Endothelial cell of umbilical vein (primary cell): Measurements from ENCODE around the gene NEIL3. TPM values are rescaled to one million over a fixed set of nuclear protein-coding genes. Genes with fewer than 3 reads are reported as not detected.

Experiments
- BruUV-seq: library from RNA; stranded (reverse); fragments of 400-500 nt; replicated peaks from 2 replicates; lab custom pipeline; 2021; lab: Mats Ljungman, UMichigan
- CTCF ChIA-PET: fragments of 300-600, 350-600 bp; sonication (Branson Sonifier 250); formaldehyde crosslinking; loops from one replicate; lab custom pipeline; 2021; ENCODE audit warnings: antibody characterized with exemption, inconsistent platforms; lab: Charles Lee
- POLR2A ChIA-PET: fragments of 300-600, 350-600 bp; sonication (Branson Sonifier 250); formaldehyde crosslinking; loops from one replicate; lab custom pipeline; 2021; ENCODE audit warnings: antibody characterized with exemption, inconsistent platforms; lab: Charles Lee
- DNase-seq: peaks from one replicate; pipeline ENCODE4 v3.0.0-alpha.2; 2011; ENCODE audit warnings: low read depth, low spot score
- FAIRE-seq: peaks from 2 replicates; lab custom pipeline; 2011; peaks lifted over from hg19 to GRCh38; lab: Jason Lieb, UNC
- H2AFZ ChIP-seq: 2 replicates; pipeline ENCODE4 v1.6.0; 2012; ENCODE audit warnings: low read depth, low read length, control low read depth, inconsistent platforms
- H3K27ac ChIP-seq: 2 replicates; pipeline ENCODE4 v1.5.1; 2011; ENCODE audit warnings: low read depth, mild to moderate bottlenecking, control low read depth, low read length, moderate library complexity; ENCODE audit not compliant: insufficient read depth
- H3K27me3 ChIP-seq, 2 experiments: 2 replicates each; pipeline versions ENCODE4 v1.6.0 to v1.6.1; 2011; ENCODE audit warnings: low read length in 2 of 2, mixed read lengths in 1 of 2; ENCODE audit not compliant: control insufficient read depth in 2 of 2, insufficient read depth in 2 of 2
- H3K36me3 ChIP-seq, 2 experiments: 2 replicates in 1 of 2; 3 replicates in 1 of 2; pipeline ENCODE4 v1.5.1; 2011; ENCODE audit warnings: low read length in 2 of 2, mild to moderate bottlenecking in 1 of 2, moderate library complexity in 1 of 2; ENCODE audit not compliant: control insufficient read depth in 2 of 2, insufficient read depth in 2 of 2; ENCODE audit errors: extremely low read depth in 1 of 2
- H3K4me1 ChIP-seq: 3 replicates; pipeline ENCODE4 v1.5.1; 2011; ENCODE audit warnings: mild to moderate bottlenecking, low read length; ENCODE audit not compliant: control insufficient read depth, insufficient read depth; ENCODE audit errors: extremely low read depth
- H3K4me2 ChIP-seq: 2 replicates; pipeline ENCODE4 v1.6.1; 2011; ENCODE audit warnings: low read length, control low read depth, mixed read lengths; ENCODE audit not compliant: insufficient read depth
- H3K4me3 ChIP-seq, 3 experiments: fragments of 200-600 bp in 1 of 3; sonication (generic), shearing (Covaris generic) in 1 of 3; replicated peaks in 1 of 3; 2 replicates each; pipeline ENCODE4 v1.5.1; 2011 to 2016; ENCODE audit warnings: control low read depth in 3 of 3, low read length in 3 of 3, mild to moderate bottlenecking in 2 of 3, inconsistent platforms in 1 of 3, low read depth in 1 of 3, moderate library complexity in 1 of 3; ENCODE audit not compliant: insufficient read depth in 1 of 3
- H3K79me2 ChIP-seq: 2 replicates; pipeline ENCODE4 v1.6.0; 2012; ENCODE audit warnings: low read length, inconsistent platforms; ENCODE audit not compliant: control insufficient read depth, insufficient read depth
- H3K9ac ChIP-seq: replicated peaks from 2 replicates; pipeline ENCODE3; 2011; ENCODE audit warnings: low read length, control low read depth; ENCODE audit not compliant: insufficient read depth; ENCODE audit errors: extremely low read depth
- H3K9me1 ChIP-seq: replicated peaks from 3 replicates; pipeline ENCODE4 v1.6.0; 2011; ENCODE audit warnings: mild to moderate bottlenecking, low read length; ENCODE audit not compliant: control insufficient read depth, insufficient read depth; ENCODE audit errors: extremely low read depth
- H3K9me3 ChIP-seq: replicated peaks from 2 replicates; pipeline ENCODE4 v1.5.1; 2012; ENCODE audit warnings: low read length, inconsistent platforms; ENCODE audit not compliant: control insufficient read depth, insufficient read depth
- H4K20me1 ChIP-seq: replicated peaks from 2 replicates; pipeline ENCODE3; 2011; ENCODE audit warnings: mild to moderate bottlenecking, low read length; ENCODE audit not compliant: control insufficient read depth, insufficient read depth; ENCODE audit errors: extremely low read depth
- CTCF ChIP-seq, 2 donors: IDR thresholded peaks; 1 replicate in 1 of 2; 2 replicates in 1 of 2; pipeline ENCODE4 v1.5.1; 2011; ENCODE audit warnings: low read length in 2 of 2, mild to moderate bottlenecking in 2 of 2, moderate library complexity in 2 of 2, control low read depth in 1 of 2, inconsistent platforms in 1 of 2, low read depth in 1 of 2; ENCODE audit not compliant: insufficient read depth in 1 of 2; ENCODE audit errors: extremely low read depth in 1 of 2
- EZH2 ChIP-seq: IDR thresholded peaks from 2 replicates; pipeline ENCODE4 v1.6.1; 2012; ENCODE audit warnings: borderline replicate concordance, low read depth, mild to moderate bottlenecking, moderate library complexity, low read length, inconsistent platforms; ENCODE audit not compliant: severe bottlenecking
- FOS ChIP-seq: IDR thresholded peaks from 2 replicates; pipeline ENCODE4 v1.6.1; 2011; ENCODE audit warnings: mild to moderate bottlenecking, low read length, moderate library complexity, borderline replicate concordance; ENCODE audit not compliant: insufficient read depth
- GATA2 ChIP-seq: IDR thresholded peaks from 2 replicates; pipeline ENCODE4 v1.7.0; 2011; ENCODE audit warnings: low read depth, mild to moderate bottlenecking, moderate library complexity, mixed read lengths, low read length; ENCODE audit not compliant: insufficient read length, insufficient read depth
- JUN ChIP-seq: IDR thresholded peaks from 2 replicates; pipeline ENCODE4 v1.6.1; 2011; ENCODE audit warnings: borderline replicate concordance, low read depth; ENCODE audit not compliant: insufficient read length, insufficient read depth
- MAX ChIP-seq: IDR thresholded peaks from 2 replicates; pipeline ENCODE4 v1.6.1; 2011; ENCODE audit not compliant: insufficient read depth, insufficient read length
- MYC ChIP-seq: IDR thresholded peaks from one replicate; pipeline ENCODE4 v1.6.1; 2011; ENCODE audit warnings: mild to moderate bottlenecking, low read depth, low read length
- POLR2A ChIP-seq: IDR thresholded peaks from 2 replicates; pipeline ENCODE4 v1.6.1; 2012; ENCODE audit warnings: low read depth, mild to moderate bottlenecking, control low read depth, low read length
- POLR2AphosphoS5 ChIP-seq: IDR thresholded peaks from 2 replicates; pipeline ENCODE4 v1.6.1; 2012; ENCODE audit warnings: low read depth, mild to moderate bottlenecking, control low read depth, low read length, moderate library complexity; ENCODE audit not compliant: insufficient read depth
- dilution Hi-C: fragments of 300-500 bp; cut with MboI; formaldehyde crosslinking; loops from one replicate; pipeline ENCODE4 v1.15.0; 2019; ENCODE audit warnings: low sequenced_read_pairs; ENCODE audit not compliant: extremely low pct_ligation_motif_present
- intact Hi-C: fragments of 100-400 bp; cut with micrococcal nuclease; formaldehyde crosslinking; loops from one replicate; pipeline ENCODE4 v1.10.0; 2022
- polyA plus RNA-seq, 4 experiments: library from polyadenylated mRNA; depleted of rRNA in 3 of 4; stranded (reverse) in 3 of 4; unstranded in 1 of 4; fragments of >200 nt; gene quantifications; 2 replicates each; pipeline versions ENCODE4 v1.2.1 to v1.2.3, GENCODE V29; 2011 to 2012; ENCODE audit warnings: missing spikeins in 1 of 4
- total RNA-seq: library from RNA; stranded (reverse); gene quantifications from 2 replicates; pipeline ENCODE4 v1.2.3, GENCODE V29; 2021

NEIL3 gene
- total and polyA plus RNA-seq, 2 donors (not counting 3 experiments of a cell fraction or from before 2014, with no cell fraction given) = 3.7 to 6.9 TPM

- H4K20me1 ChIP-seq = no peaks in the 10 kb centered on the region
- no peaks in the 10 kb centered on the region for H3K27me3 ChIP-seq
- CTCF ChIA-PET = no interaction called here
- dilution Hi-C loops (no loop called here), intact Hi-C loops (no loop called here)
- POLR2A ChIA-PET = no interaction called here
- no peaks in the 10 kb centered on the region for H3K9me1 ChIP-seq
- no peak overlapping the region for H3K27ac ChIP-seq
- no peak overlapping the region for H3K4me3 ChIP-seq
- H3K36me3 ChIP-seq = no peaks in the 10 kb centered on the region
- no TSS peak for BruUV-seq
- no peak overlapping the region for H3K9ac ChIP-seq
- H3K4me1 ChIP-seq = no peaks in the 10 kb centered on the region
- DNase-seq = no peak
- H2AFZ ChIP-seq = no peak overlapping the region
- no peaks in the 10 kb centered on the region for H3K9me3 ChIP-seq
- no peak for FAIRE-seq
- H3K4me2 ChIP-seq = no peak overlapping the region
- no peak for TF ChIP-seq POLR2AphosphoS5
- no peaks in the 10 kb centered on the region for H3K79me2 ChIP-seq
Observed at GRCh38 chr4:177351622-177352244, 42.1 kb downstream of the NEIL3 start.

GRCh38 chr4:177356206-177356605, 46.5 kb downstream of the NEIL3 start:
- H3K4me3 ChIP-seq = no peak overlapping the region
- BruUV-seq = no TSS peak
- no peaks in the 10 kb centered on the region for H4K20me1 ChIP-seq
- intact Hi-C loops (no loop called here), dilution Hi-C loops (no loop called here)
- CTCF ChIA-PET = interaction anchor here (1.0 kb wide), 1 partner anchor 17 kb away, joined by 3 read pairs; no protein-coding TSS in a partner anchor
- no peak overlapping the region for H3K9ac ChIP-seq
- H3K36me3 ChIP-seq = no peaks in the 10 kb centered on the region
- DNase-seq (no peak), FAIRE-seq (no peak)
- H3K4me1 ChIP-seq = no peaks in the 10 kb centered on the region
- POLR2A ChIA-PET = no interaction called here
- H3K79me2 ChIP-seq = no peaks in the 10 kb centered on the region
- H3K4me2 ChIP-seq = no peak overlapping the region
- no peaks in the 10 kb centered on the region for H3K27me3 ChIP-seq
- TF ChIP-seq GATA2 (no peak), FOS (no peak), POLR2AphosphoS5 (no peak), JUN (no peak), CTCF (IDR thresholded peaks at IDR 0.05; ENCODE audit: extremely low read depth in 1 of 2, insufficient read depth in 1 of 2, low read depth in 1 of 2, low read length in 2 of 2) (no peak), MYC (no peak), EZH2 (no peak), MAX (no peak), POLR2A (no peak)
- no peaks in the 10 kb centered on the region for H3K9me1 ChIP-seq
- no peak overlapping the region for H3K27ac ChIP-seq
- no peaks in the 10 kb centered on the region for H3K9me3 ChIP-seq
- no peak overlapping the region for H2AFZ ChIP-seq
